ENCODE data around the gene CERKL.

Gene CERKL

DNA sequence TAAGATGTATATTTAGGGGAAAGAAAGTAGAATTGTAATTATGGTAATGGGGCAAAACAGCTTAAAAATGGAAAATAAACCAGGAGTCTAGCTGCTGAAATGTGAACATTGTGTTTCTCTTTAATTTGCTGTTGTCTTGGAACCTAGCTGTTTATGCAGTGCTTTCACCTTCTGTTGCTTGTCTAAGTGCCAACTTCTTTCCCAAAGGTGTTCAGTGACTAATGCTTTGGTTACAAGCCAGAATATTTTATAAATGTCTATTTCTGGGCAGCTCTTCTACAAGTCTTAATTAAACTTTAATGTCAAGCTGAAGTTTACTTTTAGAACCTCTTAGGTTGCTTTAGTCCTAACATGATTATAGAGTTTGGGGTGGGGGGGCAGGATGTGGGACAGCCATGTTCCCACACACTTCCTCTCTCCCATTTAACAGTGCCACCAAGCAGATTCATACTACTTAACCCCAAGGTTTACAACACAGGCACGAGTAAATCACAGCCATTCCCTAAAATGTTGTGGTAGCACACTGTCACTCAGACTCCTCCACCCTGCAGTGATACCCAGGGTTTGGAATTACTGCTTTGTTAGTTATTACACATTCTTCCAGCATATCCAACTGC, 139.1 kb downstream of the CERKL start:
- H3K4me3 ChIP-seq (ENCODE audit: low read length) = no peak overlapping the region
- TF ChIP-seq, protein P1, sequence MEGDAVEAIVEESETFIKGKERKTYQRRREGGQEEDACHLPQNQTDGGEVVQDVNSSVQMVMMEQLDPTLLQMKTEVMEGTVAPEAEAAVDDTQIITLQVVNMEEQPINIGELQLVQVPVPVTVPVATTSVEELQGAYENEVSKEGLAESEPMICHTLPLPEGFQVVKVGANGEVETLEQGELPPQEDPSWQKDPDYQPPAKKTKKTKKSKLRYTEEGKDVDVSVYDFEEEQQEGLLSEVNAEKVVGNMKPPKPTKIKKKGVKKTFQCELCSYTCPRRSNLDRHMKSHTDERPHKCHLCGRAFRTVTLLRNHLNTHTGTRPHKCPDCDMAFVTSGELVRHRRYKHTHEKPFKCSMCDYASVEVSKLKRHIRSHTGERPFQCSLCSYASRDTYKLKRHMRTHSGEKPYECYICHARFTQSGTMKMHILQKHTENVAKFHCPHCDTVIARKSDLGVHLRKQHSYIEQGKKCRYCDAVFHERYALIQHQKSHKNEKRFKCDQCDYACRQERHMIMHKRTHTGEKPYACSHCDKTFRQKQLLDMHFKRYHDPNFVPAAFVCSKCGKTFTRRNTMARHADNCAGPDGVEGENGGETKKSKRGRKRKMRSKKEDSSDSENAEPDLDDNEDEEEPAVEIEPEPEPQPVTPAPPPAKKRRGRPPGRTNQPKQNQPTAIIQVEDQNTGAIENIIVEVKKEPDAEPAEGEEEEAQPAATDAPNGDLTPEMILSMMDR (conservative IDR thresholded peaks at IDR 0.05; ENCODE audit: low read depth, low read length) = no peak
- DNase-seq (ENCODE audit: low read depth) = peak; percentile 15

GRCh38 chr2:181516992-181517391, 139.9 kb downstream of the CERKL start:
- TF ChIP-seq, protein P1 (conservative IDR thresholded peaks at IDR 0.05; ENCODE audit: low read depth, low read length) = no peak
- DNase-seq (ENCODE audit: low read depth) = no peak
- H3K4me3 ChIP-seq (ENCODE audit: low read length) = no peak overlapping the region

DNA sequence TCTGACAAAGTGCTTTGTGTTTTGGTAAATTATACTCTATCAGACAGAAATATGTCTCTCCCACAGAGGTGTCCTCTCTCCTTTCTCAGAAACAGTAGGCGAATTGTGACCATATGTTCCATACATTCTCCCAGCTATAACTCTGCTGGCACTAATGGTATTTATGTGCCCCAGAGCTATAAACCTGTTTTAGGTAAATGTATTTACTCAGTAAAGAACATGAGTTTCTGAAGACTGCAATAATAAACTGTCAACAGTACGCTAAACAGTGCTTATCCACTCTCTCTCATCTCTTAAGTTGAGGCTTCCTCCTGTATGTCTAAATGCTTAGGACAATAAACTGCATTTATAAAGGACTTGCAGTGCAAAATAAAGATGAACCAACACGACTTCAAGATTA, 141.2 kb downstream of the CERKL start:
- TF ChIP-seq, protein P1 (conservative IDR thresholded peaks at IDR 0.05; ENCODE audit: low read depth, low read length) = no peak
- H3K4me3 ChIP-seq (ENCODE audit: low read length) = no peak overlapping the region
- no peak for DNase-seq (ENCODE audit: low read depth)

GRCh38 chr2:181500201-181500600, 156.7 kb downstream of the CERKL start:
- no peak for DNase-seq (ENCODE audit: low read depth)
- no peak overlapping the region for H3K4me3 ChIP-seq (ENCODE audit: low read length)
- TF ChIP-seq, protein P1 (conservative IDR thresholded peaks at IDR 0.05; ENCODE audit: low read depth, low read length) = no peak

DNA sequence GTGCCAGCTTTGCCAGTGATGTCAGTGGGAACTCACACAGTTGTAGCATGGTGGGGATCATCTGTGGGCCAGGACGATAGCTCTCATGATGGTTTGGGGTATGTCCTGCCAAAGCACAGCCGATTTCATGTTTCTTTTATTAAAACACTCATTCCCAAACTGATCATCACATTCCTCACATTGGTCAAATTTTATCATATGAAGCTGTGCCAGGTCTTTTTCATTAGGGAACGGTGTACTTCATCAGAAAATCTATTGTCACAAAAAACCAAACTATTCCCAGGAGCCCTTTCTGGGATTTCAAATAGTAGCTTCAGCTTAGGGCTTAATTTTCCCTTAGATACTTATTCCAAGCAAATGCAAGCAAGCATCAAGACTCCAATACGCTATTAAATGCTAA, 157.7 kb downstream of the CERKL start:
- H3K4me3 ChIP-seq (ENCODE audit: low read length) = no peak overlapping the region
- TF ChIP-seq, protein P1 (conservative IDR thresholded peaks at IDR 0.05; ENCODE audit: low read depth, low read length) = no peak
- no peak for DNase-seq (ENCODE audit: low read depth)

All from retinal pigment epithelial cell (primary cell).